H1 (cell line): ENCODE data around the gene OR51M1. TPM values are rescaled to one million over a fixed set of nuclear protein-coding genes. Genes with fewer than 3 reads are reported as not detected.

Source experiments
- polyA plus RNA-seq, 7 experiments: library from polyadenylated mRNA; depleted of rRNA in 3 of 7; stranded (reverse) in 5 of 7; unstranded in 2 of 7; fragments of >200 nt in 5 of 7; fragments of 200-250 nt in 2 of 7; gene quantifications; 1 replicate in 5 of 7; 2 replicates in 1 of 7; 4 replicates in 1 of 7; pipeline versions ENCODE4 v1.2.1 to v1.2.3, GENCODE V29; 2011 to 2013; ENCODE audit warnings: missing spikeins in 2 of 7, mixed read lengths in 2 of 7
- total RNA-seq: library from RNA; stranded (reverse); fragmentation: NEBNext Ultra II Directional; extraction: Animal tissue kit (Norgen Biotek cat#: 25700); gene quantifications from 2 replicates; pipeline ENCODE4 v1.2.1, GENCODE V29; 2021
- TF ChIP-seq, protein P1 (sequence below): IDR thresholded peaks from 2 replicates; pipeline ENCODE4 v1.6.1; 2011; ENCODE audit warnings: low read length, improper control_type of control experiment

OR51M1 gene
- total and polyA plus RNA-seq, 2 of the 8 experiments (the other 6 are each of a cell fraction or from before 2014, with no cell fraction given) = 0.08 TPM; not detected in 1

DNA sequence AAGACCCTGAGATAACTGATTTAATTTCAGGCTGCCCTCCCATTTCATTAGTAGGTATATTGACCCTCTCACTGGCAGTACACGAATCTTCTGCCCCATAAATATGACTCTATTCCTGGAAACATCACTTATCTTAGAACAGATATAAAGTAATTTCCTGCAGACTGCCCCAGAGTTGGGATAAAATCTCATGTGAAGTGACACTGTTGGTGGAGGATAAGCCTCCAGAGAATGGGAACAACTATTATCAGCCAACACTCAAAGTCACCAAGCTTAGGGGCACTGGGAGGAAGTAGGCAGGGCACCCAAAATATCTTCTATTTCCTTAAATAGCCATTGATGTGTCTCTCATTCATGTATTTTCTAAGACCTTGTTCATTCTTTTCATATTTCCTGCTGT lies 48.4 kb upstream of the OR51M1 start (continued):
- TF ChIP-seq, protein P1, sequence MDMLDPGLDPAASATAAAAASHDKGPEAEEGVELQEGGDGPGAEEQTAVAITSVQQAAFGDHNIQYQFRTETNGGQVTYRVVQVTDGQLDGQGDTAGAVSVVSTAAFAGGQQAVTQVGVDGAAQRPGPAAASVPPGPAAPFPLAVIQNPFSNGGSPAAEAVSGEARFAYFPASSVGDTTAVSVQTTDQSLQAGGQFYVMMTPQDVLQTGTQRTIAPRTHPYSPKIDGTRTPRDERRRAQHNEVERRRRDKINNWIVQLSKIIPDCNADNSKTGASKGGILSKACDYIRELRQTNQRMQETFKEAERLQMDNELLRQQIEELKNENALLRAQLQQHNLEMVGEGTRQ = no peak
